Measurements from ENCODE around the gene PARD3.

Gene PARD3

DNA sequence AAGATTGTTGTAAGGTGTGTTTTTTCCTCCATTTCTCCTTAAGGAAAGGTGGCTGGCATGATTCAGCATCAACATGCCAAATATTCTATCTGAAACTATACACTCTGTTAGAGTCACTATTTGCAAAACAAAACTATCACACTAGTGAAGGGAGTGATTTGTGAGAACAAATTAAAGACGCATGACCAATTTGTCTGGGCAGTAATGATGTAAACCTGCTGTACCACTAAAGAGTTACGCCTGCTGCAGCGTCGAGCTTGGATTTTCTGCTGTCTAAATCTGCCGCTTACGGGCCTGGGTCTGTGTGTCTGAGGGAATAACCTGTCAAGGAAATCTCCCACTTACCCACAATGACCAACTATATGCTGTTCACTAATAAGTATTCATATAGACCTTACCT, 648.3 kb downstream of the PARD3 start:
- Histone ChIP-seq H3K27ac (ENCODE audit: low read length) (no peak overlapping the region), H3K27me3 (ENCODE audit: control insufficient read depth, insufficient read depth, low read length) (no peaks in the 10 kb centered on the region), H3K4me3 (ENCODE audit: low read length) (no peak overlapping the region), H3K4me1 (ENCODE audit: control insufficient read depth, low read depth, low read length) (peaks cover 3% of the 10 kb centered on the region), H3K9ac (ENCODE audit: low read length) (no peak overlapping the region), H3K36me3 (ENCODE audit: control insufficient read depth, low read depth, low read length) (no peaks in the 10 kb centered on the region), H3K9me3 (ENCODE audit: control insufficient read depth, low read depth, low read length) (no peaks in the 10 kb centered on the region)

DNA sequence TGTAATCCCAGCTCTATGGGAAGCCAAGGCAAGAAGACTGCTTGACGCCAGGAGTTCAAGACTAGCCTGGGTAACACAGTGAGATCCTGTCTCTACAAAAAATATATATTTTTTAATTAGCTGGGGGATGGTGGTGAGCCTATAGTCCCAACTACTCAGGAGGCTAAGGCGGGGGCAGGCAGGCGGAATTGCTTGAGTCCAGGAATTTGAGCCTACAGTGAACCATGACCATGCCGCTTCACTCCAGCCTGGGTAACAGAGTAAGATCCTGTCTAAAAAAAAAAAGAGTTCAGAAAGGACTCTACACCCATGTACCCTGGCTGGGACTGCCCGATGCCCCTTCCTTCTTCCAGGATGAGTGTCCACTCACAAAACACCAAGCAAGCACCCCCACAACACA, 648.7 kb downstream of the PARD3 start:
- Histone ChIP-seq H3K27me3 (ENCODE audit: control insufficient read depth, insufficient read depth, low read length) (no peaks in the 10 kb centered on the region), H3K4me1 (ENCODE audit: control insufficient read depth, low read depth, low read length) (peaks cover 3% of the 10 kb centered on the region), H3K4me3 (ENCODE audit: low read length) (no peak overlapping the region), H3K27ac (ENCODE audit: low read length) (no peak overlapping the region), H3K9ac (ENCODE audit: low read length) (no peak overlapping the region), H3K9me3 (ENCODE audit: control insufficient read depth, low read depth, low read length) (no peaks in the 10 kb centered on the region), H3K36me3 (ENCODE audit: control insufficient read depth, low read depth, low read length) (no peaks in the 10 kb centered on the region)

DNA sequence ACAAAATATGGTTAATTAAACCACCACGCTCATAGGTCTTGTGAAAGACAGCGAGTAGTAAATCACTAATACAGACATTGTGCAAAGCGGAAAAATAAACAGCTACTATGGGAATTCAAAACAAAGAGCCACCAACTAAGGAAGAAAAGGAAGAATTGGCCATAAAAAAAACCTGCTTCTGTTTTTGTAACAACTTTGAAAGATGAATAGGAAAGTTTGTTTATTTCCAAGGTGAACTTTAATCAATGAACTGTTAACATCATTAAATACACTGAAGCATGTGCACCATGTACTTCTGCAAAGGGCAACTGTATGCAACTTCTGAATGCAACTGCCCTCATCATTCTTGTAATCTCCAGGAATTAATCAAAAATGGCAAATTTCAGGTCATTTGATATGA, 651.1 kb downstream of the PARD3 start:
- Histone ChIP-seq H3K36me3 (ENCODE audit: control insufficient read depth, low read depth, low read length) (no peaks in the 10 kb centered on the region), H3K9ac (ENCODE audit: low read length) (no peak overlapping the region), H3K27me3 (ENCODE audit: control insufficient read depth, insufficient read depth, low read length) (no peaks in the 10 kb centered on the region), H3K4me1 (ENCODE audit: control insufficient read depth, low read depth, low read length) (no peaks in the 10 kb centered on the region), H3K27ac (ENCODE audit: low read length) (no peak overlapping the region), H3K4me3 (ENCODE audit: low read length) (no peak overlapping the region), H3K9me3 (ENCODE audit: control insufficient read depth, low read depth, low read length) (no peaks in the 10 kb centered on the region)

GRCh38 chr10:34163075-34163905, 651.8 kb downstream of the PARD3 start:
- Histone ChIP-seq H3K27me3 (ENCODE audit: control insufficient read depth, insufficient read depth, low read length) (no peaks in the 10 kb centered on the region), H3K4me1 (ENCODE audit: control insufficient read depth, low read depth, low read length) (no peaks in the 10 kb centered on the region), H3K9me3 (ENCODE audit: control insufficient read depth, low read depth, low read length) (no peaks in the 10 kb centered on the region), H3K36me3 (ENCODE audit: control insufficient read depth, low read depth, low read length) (no peaks in the 10 kb centered on the region), H3K27ac (ENCODE audit: low read length) (no peak overlapping the region), H3K4me3 (ENCODE audit: low read length) (no peak overlapping the region), H3K9ac (ENCODE audit: low read length) (no peak overlapping the region)

DNA sequence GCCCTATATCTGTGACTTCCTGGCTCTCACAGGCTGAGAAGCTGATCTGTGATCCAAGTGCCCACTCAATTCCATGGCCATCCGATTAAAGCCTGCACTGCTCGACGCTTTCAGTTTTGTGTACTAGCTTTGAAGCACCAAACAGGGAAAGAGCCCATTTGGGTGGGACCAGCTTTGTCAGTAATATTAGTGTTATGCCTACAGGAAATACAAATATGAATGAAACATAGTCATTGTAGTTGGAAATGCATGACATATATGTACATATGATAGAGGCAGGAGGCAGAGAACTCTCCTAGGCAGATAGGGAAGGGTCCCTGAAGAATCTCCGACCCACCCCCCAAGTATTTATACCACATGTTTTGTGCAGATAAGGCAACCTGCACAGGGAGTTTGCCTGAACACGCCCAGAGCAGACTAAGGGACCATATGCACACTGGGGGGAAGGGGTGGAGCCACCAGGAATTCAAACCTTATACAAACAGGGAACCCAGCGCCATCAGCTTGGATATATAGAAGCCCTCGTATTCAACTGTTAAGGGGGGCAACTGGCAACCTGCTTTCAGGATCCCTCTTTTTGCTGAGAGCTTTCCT, 653.2 kb downstream of the PARD3 start:
- Histone ChIP-seq H3K27ac (ENCODE audit: low read length) (no peak overlapping the region), H3K9me3 (ENCODE audit: control insufficient read depth, low read depth, low read length) (no peaks in the 10 kb centered on the region), H3K4me3 (ENCODE audit: low read length) (no peak overlapping the region), H3K27me3 (ENCODE audit: control insufficient read depth, insufficient read depth, low read length) (no peaks in the 10 kb centered on the region), H3K36me3 (ENCODE audit: control insufficient read depth, low read depth, low read length) (no peaks in the 10 kb centered on the region), H3K4me1 (ENCODE audit: control insufficient read depth, low read depth, low read length) (no peaks in the 10 kb centered on the region), H3K9ac (ENCODE audit: low read length) (no peak overlapping the region)

GRCh38 chr10:34160595-34160994, 654.5 kb downstream of the PARD3 start:
- no peaks in the 10 kb centered on the region for H3K4me1 ChIP-seq (ENCODE audit: control insufficient read depth, low read depth, low read length)
- no peak overlapping the region for H3K4me3 ChIP-seq (ENCODE audit: low read length)
- no peaks in the 10 kb centered on the region for H3K36me3 ChIP-seq (ENCODE audit: control insufficient read depth, low read depth, low read length)
- H3K27me3 ChIP-seq (ENCODE audit: control insufficient read depth, insufficient read depth, low read length) = no peaks in the 10 kb centered on the region
- H3K9ac ChIP-seq (ENCODE audit: low read length) = no peak overlapping the region
- no peaks in the 10 kb centered on the region for H3K9me3 ChIP-seq (ENCODE audit: control insufficient read depth, low read depth, low read length)
- H3K27ac ChIP-seq (ENCODE audit: low read length) = no peak overlapping the region

- H3K36me3 ChIP-seq (ENCODE audit: control insufficient read depth, low read depth, low read length) = no peaks in the 10 kb centered on the region
- no peaks in the 10 kb centered on the region for H3K9me3 ChIP-seq (ENCODE audit: control insufficient read depth, low read depth, low read length)
- no peak overlapping the region for H3K9ac ChIP-seq (ENCODE audit: low read length)
- no peak overlapping the region for H3K27ac ChIP-seq (ENCODE audit: low read length)
- H3K4me1 ChIP-seq (ENCODE audit: control insufficient read depth, low read depth, low read length) = no peaks in the 10 kb centered on the region
- no peak overlapping the region for H3K4me3 ChIP-seq (ENCODE audit: low read length)
- H3K27me3 ChIP-seq (ENCODE audit: control insufficient read depth, insufficient read depth, low read length) = no peaks in the 10 kb centered on the region
Measured at GRCh38 chr10:34157501-34157900, 657.6 kb downstream of the PARD3 start.

- no peaks in the 10 kb centered on the region for H3K27me3 ChIP-seq (ENCODE audit: control insufficient read depth, insufficient read depth, low read length)
- H3K4me3 ChIP-seq (ENCODE audit: low read length) = no peak overlapping the region
- no peaks in the 10 kb centered on the region for H3K9me3 ChIP-seq (ENCODE audit: control insufficient read depth, low read depth, low read length)
- H3K9ac ChIP-seq (ENCODE audit: low read length) = no peak overlapping the region
- H3K27ac ChIP-seq (ENCODE audit: low read length) = no peak overlapping the region
- H3K36me3 ChIP-seq (ENCODE audit: control insufficient read depth, low read depth, low read length) = no peaks in the 10 kb centered on the region
- H3K4me1 ChIP-seq (ENCODE audit: control insufficient read depth, low read depth, low read length) = no peaks in the 10 kb centered on the region
Measured at GRCh38 chr10:34156781-34157425, 658.2 kb downstream of the PARD3 start.

GRCh38 chr10:34155812-34156211, 659.3 kb downstream of the PARD3 start:
- Histone ChIP-seq H3K27me3 (ENCODE audit: control insufficient read depth, insufficient read depth, low read length) (no peaks in the 10 kb centered on the region), H3K9ac (ENCODE audit: low read length) (no peak overlapping the region), H3K36me3 (ENCODE audit: control insufficient read depth, low read depth, low read length) (no peaks in the 10 kb centered on the region), H3K27ac (ENCODE audit: low read length) (no peak overlapping the region), H3K4me3 (ENCODE audit: low read length) (no peak overlapping the region), H3K4me1 (ENCODE audit: control insufficient read depth, low read depth, low read length) (no peaks in the 10 kb centered on the region), H3K9me3 (ENCODE audit: control insufficient read depth, low read depth, low read length) (no peaks in the 10 kb centered on the region)

GRCh38 chr10:34154383-34154900, 660.7 kb downstream of the PARD3 start:
- no peak overlapping the region for H3K27ac ChIP-seq (ENCODE audit: low read length)
- no peak overlapping the region for H3K9ac ChIP-seq (ENCODE audit: low read length)
- H3K36me3 ChIP-seq (ENCODE audit: control insufficient read depth, low read depth, low read length) = no peaks in the 10 kb centered on the region
- no peaks in the 10 kb centered on the region for H3K9me3 ChIP-seq (ENCODE audit: control insufficient read depth, low read depth, low read length)
- H3K27me3 ChIP-seq (ENCODE audit: control insufficient read depth, insufficient read depth, low read length) = no peaks in the 10 kb centered on the region
- no peaks in the 10 kb centered on the region for H3K4me1 ChIP-seq (ENCODE audit: control insufficient read depth, low read depth, low read length)
- no peak overlapping the region for H3K4me3 ChIP-seq (ENCODE audit: low read length)

- no peaks in the 10 kb centered on the region for H3K4me1 ChIP-seq (ENCODE audit: control insufficient read depth, low read depth, low read length)
- H3K27me3 ChIP-seq (ENCODE audit: control insufficient read depth, insufficient read depth, low read length) = no peaks in the 10 kb centered on the region
- H3K9ac ChIP-seq (ENCODE audit: low read length) = no peak overlapping the region
- H3K4me3 ChIP-seq (ENCODE audit: low read length) = no peak overlapping the region
- no peaks in the 10 kb centered on the region for H3K9me3 ChIP-seq (ENCODE audit: control insufficient read depth, low read depth, low read length)
- H3K27ac ChIP-seq (ENCODE audit: low read length) = no peak overlapping the region
- H3K36me3 ChIP-seq (ENCODE audit: control insufficient read depth, low read depth, low read length) = no peaks in the 10 kb centered on the region
Measured at GRCh38 chr10:34153663-34154382, 661.3 kb downstream of the PARD3 start.

Data from iPS-18a (cell line).